ENCODE data around the gene BPTF.
"Not testable (repeated sequence)": the region's sequence is repeated elsewhere in the genome, so short reads cannot be mapped to it uniquely, and the experiment has no call there.

BPTF gene

GRCh38 chr17:68015081-68015723 lies 189.9 kb downstream of the BPTF start:
- no peak for DNase-seq

- DNase-seq, result no peak
Measured at GRCh38 chr17:68016838-68017237, 191.5 kb downstream of the BPTF start.

DNA sequence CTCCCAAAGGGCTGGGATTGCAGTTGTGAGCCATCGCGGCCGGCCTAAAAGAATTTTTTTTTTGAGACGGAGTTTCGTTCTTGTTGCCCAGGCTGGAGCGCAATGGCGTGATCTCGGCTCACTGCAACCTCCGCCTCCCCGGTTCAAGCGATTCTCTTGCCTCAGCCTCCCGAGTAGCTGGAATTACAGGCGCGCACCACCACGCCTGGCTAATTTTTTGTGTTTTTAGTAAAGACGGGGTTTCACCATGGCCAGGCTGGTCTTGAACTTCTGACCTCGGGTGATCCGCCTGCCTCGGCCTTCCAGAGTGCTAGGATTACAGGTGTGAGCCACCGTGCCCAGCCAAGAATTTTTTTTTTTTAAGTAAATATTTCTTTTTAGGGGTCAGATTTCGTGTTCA lies 193.2 kb downstream of the BPTF start:
- DNase-seq, result not testable (repeated sequence)

DNA sequence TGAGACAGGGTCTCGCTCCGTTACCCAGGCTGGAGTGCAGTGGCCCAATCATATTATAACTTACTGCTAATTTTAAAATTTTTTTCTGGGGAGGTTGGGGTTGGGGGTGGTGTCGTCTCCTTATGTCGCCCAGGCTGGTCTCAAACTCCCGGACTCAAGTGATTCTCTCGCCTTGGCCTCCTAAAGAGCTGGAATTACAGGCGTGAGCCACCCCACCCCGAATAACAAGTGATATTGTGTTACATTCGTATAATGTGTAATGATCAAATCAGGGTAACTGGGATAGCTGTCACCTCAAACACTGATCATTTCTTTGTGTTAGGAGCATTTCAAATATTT lies 194.0 kb downstream of the BPTF start:
- DNase-seq, result no peak

- peak; percentile 96 for DNase-seq
Measured at GRCh38 chr17:68019675-68020408, 194.5 kb downstream of the BPTF start.

GRCh38 chr17:68020409-68020756 lies 195.1 kb downstream of the BPTF start:
- DNase-seq, result no peak

DNA sequence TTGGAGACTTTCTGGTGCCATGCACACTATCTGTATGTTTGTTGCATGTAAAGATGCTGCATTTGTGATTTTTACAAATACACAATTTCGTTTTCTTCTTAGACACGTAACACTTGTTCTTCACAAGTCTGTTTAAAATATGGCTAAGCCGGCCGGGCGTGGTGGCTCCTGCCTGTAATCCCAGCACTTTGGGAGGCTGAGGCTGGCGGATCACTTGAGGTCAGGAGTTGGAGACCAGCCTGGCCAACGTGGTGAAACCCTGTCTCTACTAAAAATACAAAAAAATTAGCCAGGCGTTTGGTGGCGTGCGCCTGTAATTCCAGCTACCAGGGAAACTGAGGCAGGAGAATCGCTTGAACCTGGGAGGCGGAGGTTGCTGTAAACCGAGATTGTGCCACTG lies 195.5 kb downstream of the BPTF start:
- not testable (repeated sequence) for DNase-seq

- no peak for DNase-seq
Measured at GRCh38 chr17:68021963-68022362, 196.7 kb downstream of the BPTF start.

GRCh38 chr17:68022547-68022946 lies 197.2 kb downstream of the BPTF start:
- not testable (repeated sequence) for DNase-seq

GRCh38 chr17:68029512-68030215 lies 204.4 kb downstream of the BPTF start:
- no peak for DNase-seq
